GM18499 (cell line): ENCODE measurements around the gene EIF2S2.

Experiments used
- ATAC-seq: cut with Tn5 transposase; IDR thresholded peaks from one replicate; pipeline ENCODE4 v1.9.1; 2021; ENCODE audit warnings: moderate number of reproducible peaks; ENCODE audit not compliant: insufficient read depth, unreplicated experiment

Gene EIF2S2

DNA sequence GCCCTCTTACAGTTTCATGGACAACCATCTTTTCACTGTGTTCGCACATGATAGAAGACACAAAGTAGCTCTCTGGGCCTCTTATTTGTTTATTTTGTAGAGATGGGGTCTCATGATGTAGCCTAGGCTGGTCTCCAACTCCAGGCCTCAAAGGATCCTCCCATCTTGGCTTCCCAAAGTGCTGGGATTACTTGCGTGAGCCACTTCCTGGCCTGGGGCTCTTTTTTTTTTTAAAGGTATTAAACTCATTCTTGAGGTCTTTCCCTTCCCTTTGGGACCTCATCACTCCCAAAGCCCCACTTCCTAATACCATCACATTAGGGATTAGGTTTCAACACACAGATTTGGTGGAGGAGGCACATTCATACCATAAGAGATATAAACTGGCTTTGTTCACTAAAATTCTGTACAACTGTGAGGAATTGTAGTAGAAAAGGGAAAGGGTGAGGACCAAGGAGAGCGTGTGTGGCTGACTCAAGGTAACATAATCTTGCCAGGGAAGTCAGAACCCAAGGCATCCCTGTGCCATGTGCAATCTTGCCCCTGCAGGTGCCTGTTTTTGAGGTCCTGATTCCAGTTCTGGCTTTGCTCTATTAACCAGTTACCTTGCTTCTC is 45.5 kb downstream of the EIF2S2 start:
- no peak for ATAC-seq

DNA sequence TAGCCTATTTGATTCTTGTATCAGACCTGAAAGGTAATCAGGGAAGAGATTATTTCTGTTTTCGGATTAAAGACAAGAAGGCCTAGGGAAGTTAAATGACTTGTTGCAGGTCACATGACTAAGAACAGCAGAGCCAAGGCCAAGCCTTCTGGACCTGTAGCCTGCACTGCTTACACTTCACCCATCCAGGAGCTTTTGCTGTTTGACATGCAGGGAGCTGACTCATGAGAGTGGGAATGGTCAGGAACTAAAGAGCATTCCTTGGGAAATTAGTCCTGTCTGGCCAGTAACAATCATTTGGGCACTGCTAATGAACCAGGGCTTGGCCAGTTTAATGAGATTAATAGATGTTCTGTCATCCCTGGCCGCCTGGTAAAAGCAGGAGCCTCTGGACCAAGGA is 46.8 kb downstream of the EIF2S2 start:
- ATAC-seq, result no peak

DNA sequence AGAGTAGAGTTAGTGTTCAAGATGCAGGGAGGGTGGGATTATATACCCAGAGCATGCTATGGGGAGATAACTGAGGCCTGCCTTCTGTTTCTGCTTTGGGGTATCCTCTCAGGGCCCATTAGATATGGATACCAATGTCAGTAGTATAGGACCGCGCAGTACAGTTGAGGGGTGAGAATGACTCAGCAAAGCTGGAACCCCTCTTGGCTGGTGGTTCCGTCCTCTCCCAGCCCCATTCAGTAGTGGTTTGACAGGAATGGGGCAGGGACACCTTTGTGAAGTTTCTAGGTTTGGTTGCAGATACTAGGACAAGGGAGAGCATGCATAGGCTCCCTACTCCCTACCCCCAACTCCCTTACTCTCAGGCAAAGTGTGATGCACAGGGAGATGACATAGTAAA is 47.8 kb downstream of the EIF2S2 start:
- ATAC-seq, result no peak

DNA sequence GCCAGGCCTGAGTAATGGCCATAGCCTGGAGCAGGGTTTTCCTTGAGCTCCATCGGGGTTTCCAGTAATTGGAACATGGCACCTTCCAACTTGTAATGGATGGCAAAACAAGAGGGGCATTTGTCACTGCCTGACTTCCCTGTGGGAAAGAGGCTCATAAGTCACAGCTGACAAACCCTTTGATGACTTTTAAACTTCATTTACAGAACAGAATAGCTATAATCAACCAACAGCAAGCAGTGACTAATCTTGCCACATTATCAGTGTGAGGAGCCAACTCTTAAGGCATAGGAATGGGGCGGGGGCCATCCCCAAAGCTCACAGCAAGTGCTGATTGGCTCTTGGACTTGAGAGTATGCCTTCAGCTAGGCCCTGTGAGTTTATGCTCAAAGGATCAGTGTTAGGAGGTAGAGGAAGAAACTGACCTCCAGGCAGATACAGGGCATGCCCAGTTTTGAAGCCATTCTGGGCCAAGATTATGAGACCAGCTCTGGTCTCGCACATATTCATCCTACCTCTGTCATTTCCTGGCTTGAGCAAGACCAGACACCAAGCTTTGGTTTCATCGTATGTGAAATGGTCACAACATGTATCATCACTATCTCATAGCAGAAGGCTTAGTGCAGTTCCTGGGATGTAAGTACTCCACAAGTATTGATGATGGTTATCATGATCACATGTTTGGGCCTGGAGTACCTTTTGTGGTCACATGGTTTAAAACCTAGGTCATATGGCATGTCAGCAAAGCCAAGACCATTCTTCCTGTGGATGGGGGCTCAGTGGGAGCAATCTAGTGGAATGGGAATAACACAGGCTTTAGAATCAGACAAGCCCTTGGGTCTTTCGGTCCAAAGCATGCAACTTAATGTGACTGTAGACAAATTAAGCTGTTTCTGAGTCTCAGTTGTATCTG is 49.2 kb downstream of the EIF2S2 start:
- ATAC-seq, result no peak

DNA sequence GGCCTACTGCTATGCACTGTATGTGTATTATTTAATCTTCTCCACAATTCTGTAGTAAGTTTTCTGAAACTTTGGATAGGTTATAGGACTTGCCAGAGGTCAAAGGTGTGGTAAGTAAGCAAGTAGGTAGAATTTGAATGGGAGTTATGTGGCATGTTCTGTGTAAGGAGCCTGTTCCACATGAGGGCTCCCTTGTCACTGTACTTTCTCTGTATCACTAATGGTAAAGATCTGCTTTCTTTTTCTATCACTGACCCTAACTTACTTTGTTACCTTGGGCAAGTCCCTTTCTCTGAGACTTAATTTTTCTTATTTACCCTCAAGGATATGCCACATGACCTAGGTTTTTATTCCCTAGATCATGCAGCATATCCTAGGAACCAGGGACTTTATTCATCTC is 50.3 kb downstream of the EIF2S2 start:
- no peak for ATAC-seq

DNA sequence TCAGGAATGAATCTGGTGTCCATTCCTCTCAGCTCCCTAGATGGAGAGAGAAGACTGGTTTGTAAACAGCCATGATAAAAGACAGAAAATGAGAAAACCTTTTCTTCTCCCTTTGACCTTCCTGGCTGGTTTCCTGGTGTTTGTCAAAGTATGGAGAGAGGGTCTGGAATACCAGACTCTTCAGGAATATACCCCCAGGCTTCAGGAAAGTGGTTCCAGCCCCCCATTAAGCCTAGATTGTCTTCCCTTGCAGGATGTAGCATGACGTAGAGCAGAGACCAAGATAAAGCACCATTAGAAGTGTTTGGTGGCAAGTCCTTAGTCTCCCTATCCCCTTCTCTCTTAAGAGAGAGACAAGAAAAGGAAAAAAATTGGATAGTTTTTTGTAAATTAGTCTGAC is 51.1 kb downstream of the EIF2S2 start:
- ATAC-seq, result no peak

DNA sequence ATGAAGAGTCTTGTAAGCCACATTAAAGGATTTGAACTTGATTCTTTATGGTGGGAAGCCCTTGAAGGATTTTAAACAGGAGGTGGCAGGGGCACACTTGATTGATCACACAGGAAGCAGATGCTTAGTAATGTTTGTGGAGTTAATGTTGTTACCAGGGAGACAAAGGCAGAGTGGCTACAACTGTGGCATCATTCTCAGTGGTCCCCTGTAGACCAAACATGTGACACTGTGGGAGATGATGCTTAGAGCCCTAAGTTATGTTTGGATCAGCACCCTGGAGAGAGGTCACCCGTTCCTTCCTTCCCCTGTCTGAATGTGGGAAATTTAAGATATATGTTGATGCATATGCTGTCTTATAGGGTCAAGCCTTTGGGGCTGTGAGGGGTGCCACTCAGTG is 53.2 kb downstream of the EIF2S2 start:
- ATAC-seq, result no peak

DNA sequence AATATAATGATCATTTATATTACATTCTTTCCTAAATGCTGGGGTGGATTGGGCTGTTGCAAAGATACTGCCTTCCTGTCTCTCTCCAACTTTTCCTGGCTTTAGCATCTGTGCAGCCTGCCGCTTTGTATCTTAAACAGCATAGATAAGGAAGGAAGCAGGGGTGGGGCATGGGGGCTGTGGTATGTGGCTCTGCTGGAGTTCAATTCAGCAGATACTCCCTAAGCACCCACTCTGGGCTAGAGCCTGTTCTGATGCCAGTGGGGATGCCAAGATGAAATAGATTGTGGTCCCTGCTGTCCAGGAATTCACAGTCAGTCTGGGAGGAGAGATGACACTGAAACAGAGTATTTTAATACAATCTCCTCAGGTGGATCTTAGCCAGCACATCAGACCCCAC is 56.8 kb downstream of the EIF2S2 start:
- no peak for ATAC-seq

DNA sequence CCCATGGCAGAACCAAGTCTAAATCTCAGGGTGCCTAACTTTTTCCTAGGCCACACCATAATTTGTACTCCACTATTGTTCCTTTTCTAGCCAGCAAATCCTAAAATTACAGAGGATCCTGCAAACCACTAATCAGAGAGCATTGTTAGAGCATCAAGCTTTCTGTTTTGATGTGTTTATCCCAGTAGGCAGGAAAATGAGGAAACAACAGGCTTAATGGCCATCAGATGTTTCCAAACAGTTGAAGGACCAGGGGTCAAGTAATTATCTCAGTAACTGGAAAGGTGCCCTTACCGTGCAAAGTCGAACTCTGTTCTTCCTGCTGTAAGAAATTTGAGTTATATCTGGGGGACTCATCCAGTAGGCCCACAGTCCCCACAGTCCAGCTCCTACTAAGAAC is 59.6 kb downstream of the EIF2S2 start:
- ATAC-seq, result no peak

DNA sequence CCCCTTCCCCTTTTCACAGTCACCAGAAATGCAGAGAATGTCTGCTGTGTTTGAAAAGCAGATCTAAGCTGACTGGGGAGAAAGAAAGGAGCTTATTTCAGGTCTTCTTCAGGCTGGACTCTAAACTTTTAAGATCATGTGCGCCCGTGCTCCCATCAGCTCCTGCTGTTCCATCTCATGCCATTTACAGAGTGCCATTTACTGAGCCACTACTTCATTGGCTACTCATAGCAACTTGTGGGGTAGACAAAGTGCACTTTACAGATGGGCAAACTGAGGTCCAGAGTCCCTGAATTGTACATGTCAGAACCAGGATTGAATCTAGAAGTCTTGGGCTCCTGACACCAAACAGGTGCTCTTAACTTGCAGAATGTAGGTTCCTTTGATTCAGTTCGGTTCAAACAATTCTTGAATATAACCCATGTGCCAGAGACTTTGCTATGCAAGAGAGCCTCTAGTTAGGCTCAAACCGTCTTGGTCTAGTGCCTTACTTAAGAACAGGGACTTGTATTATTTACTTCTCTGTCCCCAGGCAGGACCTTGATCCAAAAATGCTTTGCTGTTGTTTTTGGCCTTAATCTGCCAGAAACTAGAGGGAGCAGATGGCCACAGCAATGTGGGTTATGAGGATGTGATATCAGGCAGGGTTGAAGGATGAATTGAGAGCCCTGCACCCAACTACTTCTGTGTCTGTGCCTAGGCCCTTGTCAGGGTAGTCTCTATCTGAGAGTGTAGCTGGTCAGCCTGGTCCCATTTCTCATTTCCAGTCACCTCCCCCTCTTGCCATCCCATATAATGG is 61.9 kb downstream of the EIF2S2 start:
- no peak for ATAC-seq

DNA sequence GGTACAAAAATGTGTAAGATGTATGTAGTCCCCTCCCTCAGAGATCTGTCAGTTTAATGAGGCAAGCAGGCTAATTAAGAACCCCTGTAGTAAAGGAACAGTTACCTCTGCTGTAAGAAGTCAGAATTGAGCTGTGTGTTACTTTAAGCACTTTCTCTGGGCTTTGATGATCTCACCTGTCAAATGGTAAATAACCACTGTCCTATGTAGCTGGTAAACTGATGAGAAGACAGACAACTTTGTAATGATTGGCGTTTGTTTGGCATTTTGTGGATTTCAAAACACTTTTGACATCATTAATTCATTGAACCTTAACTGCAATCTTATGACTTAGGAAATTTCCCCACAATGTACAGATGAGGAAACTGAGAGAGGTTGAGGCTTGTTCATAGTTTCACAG is 62.7 kb downstream of the EIF2S2 start:
- ATAC-seq, result no peak

DNA sequence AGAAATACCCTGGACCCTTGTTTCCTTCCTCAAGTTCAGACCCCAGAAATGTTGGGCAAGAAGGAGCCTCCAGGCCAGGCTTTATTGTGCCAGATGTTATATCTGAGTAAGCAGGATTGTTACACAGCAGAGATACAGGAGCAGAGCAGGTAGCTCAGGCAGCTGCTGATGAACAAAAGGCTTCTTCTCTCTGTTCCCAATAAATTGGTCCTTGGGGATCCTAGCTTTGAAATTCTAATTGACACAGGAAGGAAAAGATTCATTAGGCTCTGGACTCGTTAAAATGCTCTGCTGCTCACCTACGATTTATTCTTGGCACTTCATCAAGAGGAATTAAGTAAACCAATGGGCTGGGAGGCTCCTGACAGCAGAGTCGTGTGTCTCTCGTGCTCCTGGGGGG is 64.1 kb downstream of the EIF2S2 start:
- ATAC-seq, result no peak

DNA sequence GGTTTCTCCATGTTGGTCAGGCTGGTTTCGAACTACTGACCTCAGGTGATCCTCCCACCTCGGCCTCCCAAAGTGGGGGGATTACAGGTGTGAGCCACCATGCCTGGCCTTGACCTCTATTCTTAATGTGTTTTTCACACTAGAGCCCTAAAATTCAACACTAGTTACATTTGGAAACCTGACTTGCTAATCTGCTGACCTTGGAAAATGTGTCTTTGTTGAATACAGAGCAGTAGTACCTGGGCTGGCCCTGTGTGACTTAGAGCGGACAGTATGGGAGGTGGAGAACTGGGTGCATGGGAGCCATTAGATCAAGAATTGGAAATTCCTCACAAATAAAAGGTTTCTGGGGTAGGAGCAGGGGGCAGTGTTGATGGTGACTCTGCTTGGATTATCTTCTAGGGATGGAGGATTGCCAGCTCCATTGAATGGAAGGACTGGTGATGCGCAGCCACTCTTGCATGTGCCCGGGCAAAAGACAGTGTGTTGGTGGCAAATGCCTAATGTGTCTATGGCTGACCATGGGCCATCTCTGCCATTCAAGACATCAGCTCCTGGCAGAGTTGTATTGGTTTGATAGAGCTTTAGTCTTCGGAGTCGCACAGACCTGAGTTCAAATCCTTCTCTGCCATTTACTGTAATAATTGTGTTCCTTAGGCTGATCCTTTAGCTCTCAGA is 64.9 kb downstream of the EIF2S2 start:
- ATAC-seq, result no peak

DNA sequence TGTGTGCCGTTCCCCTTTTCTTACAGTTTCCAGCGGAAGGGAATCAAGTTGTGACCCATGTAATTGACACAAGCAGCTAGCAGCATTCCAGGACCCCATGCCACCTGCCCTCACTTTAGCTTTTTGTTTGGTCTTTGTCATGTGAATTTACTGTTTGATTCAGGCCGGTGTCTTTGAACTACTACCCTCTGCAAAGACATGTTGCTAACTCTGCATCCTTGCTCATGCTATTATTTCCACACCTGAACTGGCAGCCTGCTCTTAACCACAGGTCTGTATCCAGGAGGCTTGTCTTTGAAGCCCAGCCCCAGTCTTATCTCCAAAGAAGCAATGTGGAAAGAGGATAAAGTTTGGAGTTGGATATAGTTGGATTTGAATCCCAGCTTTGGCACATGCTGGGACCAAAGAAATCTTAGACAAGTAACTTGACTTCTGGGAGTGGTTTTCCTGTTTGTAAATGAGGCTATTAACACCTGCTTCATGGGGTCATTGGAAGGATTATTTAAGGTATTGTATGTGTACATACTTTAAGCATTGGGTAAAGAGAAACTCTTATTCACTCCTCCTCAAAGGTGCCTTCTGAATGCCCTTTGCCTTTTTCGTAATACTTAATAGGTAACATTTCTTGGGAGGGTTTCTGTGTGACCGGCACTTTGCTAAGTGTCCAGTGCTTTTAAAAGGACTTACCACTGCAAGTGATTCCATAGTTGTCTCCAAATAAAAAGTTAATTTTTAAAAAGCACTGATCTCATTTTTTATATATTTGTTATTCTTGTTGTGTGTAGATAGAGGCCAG is 65.9 kb downstream of the EIF2S2 start:
- no peak for ATAC-seq

DNA sequence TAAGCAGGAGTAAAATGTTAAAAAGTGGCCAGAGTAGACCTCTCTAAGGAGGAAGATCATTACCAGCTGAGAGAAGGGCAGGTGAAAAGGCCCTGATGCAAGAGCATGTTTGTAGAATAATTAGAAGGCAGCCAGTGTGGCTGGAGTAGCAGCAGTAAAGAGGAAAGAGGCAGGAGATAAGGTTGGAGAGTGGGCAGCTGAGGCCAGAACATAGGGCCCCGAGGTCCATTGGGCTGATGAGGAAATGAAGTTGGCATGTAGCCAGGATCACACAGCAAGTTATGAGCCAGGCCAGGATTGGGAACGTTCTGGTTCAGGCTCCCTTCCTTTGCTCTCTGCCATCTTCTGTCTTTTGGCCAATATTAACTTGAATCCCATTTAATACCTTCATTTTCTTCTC is 66.7 kb downstream of the EIF2S2 start:
- ATAC-seq, result no peak

DNA sequence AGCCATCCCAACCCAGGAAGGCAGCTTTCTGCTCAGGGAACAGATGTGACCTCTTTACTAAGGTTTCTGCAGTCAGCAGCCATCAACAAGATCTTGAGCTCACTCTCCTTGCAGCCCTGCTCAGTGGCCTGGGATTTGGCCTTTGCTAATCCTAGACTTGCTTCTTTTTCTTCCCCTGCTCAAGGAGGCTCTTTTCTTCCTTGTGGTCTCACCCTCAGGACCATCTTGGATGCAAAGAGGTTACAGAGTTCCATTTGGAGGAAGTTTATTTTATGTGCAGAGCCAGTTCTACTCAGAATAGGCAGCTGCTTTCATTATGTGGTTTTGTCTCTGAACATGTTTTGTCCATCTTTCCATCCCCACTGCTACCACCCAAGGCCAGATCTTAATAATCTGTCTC is 69.0 kb downstream of the EIF2S2 start:
- ATAC-seq, result no peak

DNA sequence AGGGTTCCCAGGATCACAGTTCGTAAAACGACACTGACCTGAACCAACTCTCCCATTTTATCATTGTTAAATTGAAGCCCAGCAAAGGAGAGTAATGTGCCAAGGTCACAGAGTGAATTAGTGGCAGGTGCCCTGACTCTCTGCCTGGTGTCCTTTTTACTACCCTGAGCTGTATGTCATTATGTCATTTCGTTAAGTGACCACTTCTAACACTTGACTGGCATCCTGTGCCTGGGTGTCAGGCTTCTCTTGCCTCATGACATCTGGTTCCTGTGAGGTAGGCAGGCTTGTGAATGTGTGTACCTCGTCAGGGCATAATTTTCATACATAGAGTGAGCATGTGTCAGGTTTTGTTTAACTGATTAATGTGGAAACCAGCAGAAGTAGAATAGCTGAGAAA is 69.8 kb downstream of the EIF2S2 start:
- ATAC-seq, result no peak

DNA sequence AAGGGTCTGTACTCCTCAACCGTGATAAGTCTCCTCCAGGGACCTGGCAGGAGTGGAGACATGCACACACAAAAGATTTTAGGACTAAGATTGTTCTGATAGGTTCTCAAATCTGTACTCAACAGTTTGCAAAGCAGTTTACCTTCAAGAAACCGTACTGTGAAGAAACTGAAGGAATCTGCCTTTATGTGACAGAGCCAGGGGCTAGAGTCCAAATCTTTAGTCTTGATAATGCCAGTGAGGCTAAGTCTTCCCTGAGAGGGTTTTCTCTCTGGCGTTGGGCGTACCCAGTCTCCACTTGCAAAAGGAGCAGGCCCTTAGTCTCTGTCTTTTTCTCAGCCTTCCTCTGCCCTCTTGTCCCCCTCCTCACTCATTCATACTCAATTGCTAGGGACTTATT is 70.8 kb downstream of the EIF2S2 start:
- ATAC-seq, result no peak

DNA sequence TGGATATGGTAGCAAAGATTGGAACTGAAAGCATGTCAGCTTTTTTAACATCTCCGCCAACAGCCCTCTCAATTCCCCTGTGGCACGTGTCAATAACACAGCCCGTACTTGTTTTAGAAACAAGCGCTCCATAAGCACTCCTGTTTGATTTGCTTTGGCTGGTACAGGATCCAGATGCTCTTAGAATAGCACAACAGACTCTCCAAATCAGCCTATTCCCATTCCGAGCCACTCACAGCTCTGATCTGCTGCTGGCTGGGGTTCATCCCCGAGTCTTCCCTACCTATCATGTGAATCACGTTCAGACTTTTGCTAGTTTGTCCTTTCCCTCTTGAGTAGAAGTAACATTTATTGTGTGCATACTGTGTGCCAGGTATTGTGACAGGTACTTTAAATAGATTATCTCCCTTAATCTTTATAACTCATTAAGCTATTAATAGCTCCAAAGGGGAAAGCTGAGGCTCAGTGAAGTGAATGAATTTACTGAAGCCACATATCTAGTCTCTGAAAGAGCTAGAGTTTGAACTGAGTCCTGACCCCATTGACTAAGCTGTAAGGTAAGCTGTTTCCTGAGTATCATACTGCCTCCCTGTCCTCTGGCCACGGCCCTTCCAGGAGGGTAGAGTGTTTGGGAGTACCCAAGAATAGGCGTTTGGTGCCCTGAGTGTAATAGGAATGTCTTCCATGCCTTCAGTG is 71.6 kb downstream of the EIF2S2 start:
- no peak for ATAC-seq
